Astrocyte (in vitro differentiated cells and primary cell): ENCODE measurements around the gene SLC38A1. TPM values are rescaled to one million over a fixed set of nuclear protein-coding genes. Genes with fewer than 3 reads are reported as not detected.
A peak's percentile ranks its signal among the peaks of the same experiment; 100 is the strongest.

ENCODE experiments used
- DNase-seq: peaks from one replicate; pipeline ENCODE4 v3.0.0-alpha.2; 2010; ENCODE audit warnings: low read depth
- FAIRE-seq: peaks from 2 replicates; lab custom pipeline; 2011; peaks lifted over from hg19 to GRCh38; lab: Jason Lieb, UNC
- H2AFZ ChIP-seq: 2 replicates; pipeline ENCODE4 v1.6.0; 2012; ENCODE audit warnings: low read depth, low read length, inconsistent platforms
- H3K27ac ChIP-seq: 2 replicates; pipeline ENCODE4 v1.5.1; 2011; ENCODE audit warnings: low read depth, low read length, inconsistent platforms
- H3K27me3 ChIP-seq: 2 replicates; pipeline ENCODE4 v1.6.0; 2011; ENCODE audit warnings: low read length, inconsistent platforms; ENCODE audit not compliant: insufficient read depth
- H3K36me3 ChIP-seq: 2 replicates; pipeline ENCODE4 v1.5.1; 2011; ENCODE audit warnings: low read length, inconsistent platforms; ENCODE audit not compliant: insufficient read depth
- H3K4me1 ChIP-seq: 2 replicates; pipeline ENCODE4 v1.5.1; 2011; ENCODE audit warnings: low read length, inconsistent platforms; ENCODE audit not compliant: insufficient read depth
- H3K4me2 ChIP-seq: 2 replicates; pipeline ENCODE4 v1.6.0; 2012; ENCODE audit warnings: low read length, inconsistent platforms
- H3K4me3 ChIP-seq: 2 replicates; pipeline ENCODE4 v1.5.1; 2011; ENCODE audit warnings: low read depth, mild to moderate bottlenecking, low read length, inconsistent platforms; ENCODE audit not compliant: insufficient read depth
- H3K79me2 ChIP-seq: 2 replicates; pipeline ENCODE4 v1.6.0; 2012; ENCODE audit warnings: mild to moderate bottlenecking, low read length, inconsistent platforms; ENCODE audit not compliant: insufficient read depth
- H3K9ac ChIP-seq: 2 replicates; pipeline ENCODE4 v1.6.0; 2012; ENCODE audit warnings: mild to moderate bottlenecking, low read length, inconsistent platforms
- H3K9me3 ChIP-seq: 2 replicates; pipeline ENCODE4 v1.5.1; 2012; ENCODE audit warnings: low read depth, mild to moderate bottlenecking, low read length, inconsistent platforms; ENCODE audit not compliant: insufficient read depth
- H4K20me1 ChIP-seq: 2 replicates; pipeline ENCODE4 v1.6.0; 2012; ENCODE audit warnings: low read length, inconsistent platforms; ENCODE audit not compliant: insufficient read depth
- H3K27ac Mint-ChIP-seq: one replicate; pipeline ENCODE4 v1.8.0; 2021; ENCODE audit warnings: mild to moderate bottlenecking, mixed read lengths; ENCODE audit not compliant: unreplicated experiment
- H3K27me3 Mint-ChIP-seq: one replicate; pipeline ENCODE4 v1.8.0; 2021; ENCODE audit warnings: low read depth, mixed read lengths; ENCODE audit not compliant: unreplicated experiment
- H3K36me3 Mint-ChIP-seq: one replicate; pipeline ENCODE4 v1.8.0; 2021; ENCODE audit warnings: low read depth, mixed read lengths; ENCODE audit not compliant: unreplicated experiment
- H3K4me1 Mint-ChIP-seq: one replicate; pipeline ENCODE4 v1.8.0; 2021; ENCODE audit warnings: low read depth, mixed read lengths; ENCODE audit not compliant: unreplicated experiment
- H3K4me3 Mint-ChIP-seq: one replicate; pipeline ENCODE4 v1.8.0; 2021; ENCODE audit warnings: mild to moderate bottlenecking, moderate library complexity, mixed read lengths; ENCODE audit not compliant: unreplicated experiment
- H3K9me3 Mint-ChIP-seq: one replicate; pipeline ENCODE4 v1.8.0; 2021; ENCODE audit warnings: mild to moderate bottlenecking, mixed read lengths; ENCODE audit not compliant: unreplicated experiment
- EZH2 ChIP-seq: IDR thresholded peaks from 2 replicates; pipeline ENCODE4 v1.6.1; 2012; ENCODE audit warnings: mild to moderate bottlenecking, low read length, inconsistent platforms; ENCODE audit not compliant: insufficient read depth
- total RNA-seq: library from RNA; stranded (reverse); gene quantifications from 2 replicates; pipeline ENCODE4 v1.2.1, GENCODE V29; 2021
- TF ChIP-seq, protein P1 (sequence below): IDR thresholded peaks from 2 replicates; pipeline ENCODE4 v1.5.1; 2011; ENCODE audit warnings: low read depth, mild to moderate bottlenecking, inconsistent platforms, low read length, moderate library complexity; ENCODE audit not compliant: insufficient read depth

SLC38A1 gene
- total RNA-seq, 1 donor from 2014 or later = 160 TPM

DNA sequence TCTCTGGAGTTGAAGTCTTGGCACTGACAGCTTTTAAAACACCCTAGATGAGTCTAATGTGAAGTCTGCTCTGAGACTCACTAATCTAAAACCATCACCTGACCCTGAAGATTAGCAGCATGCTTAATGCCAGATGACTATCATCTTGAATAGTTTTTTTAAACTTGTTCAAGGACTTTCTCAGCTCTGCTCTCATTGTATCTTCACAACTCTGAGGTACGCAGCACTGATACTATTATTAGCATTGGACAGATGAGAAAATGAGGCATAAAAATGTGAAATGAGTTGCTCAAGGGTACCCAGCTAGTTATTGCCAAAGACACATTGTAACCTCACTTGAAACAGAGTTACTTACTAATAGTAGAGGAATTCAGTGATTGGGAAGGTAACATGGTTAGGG lies 4.8 kb downstream of the SLC38A1 start:
- H3K4me2 ChIP-seq = peak overlapping the region; percentile 6
- DNase-seq (peak; percentile 57), FAIRE-seq (no peak)
- peaks cover 41% of the 10 kb centered on the region for H4K20me1 ChIP-seq
- H2AFZ ChIP-seq = no peak overlapping the region
- peaks cover 95% of the 10 kb centered on the region for H3K79me2 ChIP-seq
- H3K4me1 ChIP-seq = peaks cover 27% of the 10 kb centered on the region
- no peaks in the 10 kb centered on the region for H3K27me3 Mint-ChIP-seq
- no peaks in the 10 kb centered on the region for H3K9me3 ChIP-seq
- no peaks in the 10 kb centered on the region for H3K36me3 Mint-ChIP-seq
- H3K4me3 Mint-ChIP-seq = peak overlapping the region; percentile 47
- H3K9ac ChIP-seq = no peak overlapping the region
- no peaks in the 10 kb centered on the region for H3K27me3 ChIP-seq
- TF ChIP-seq, protein P1, sequence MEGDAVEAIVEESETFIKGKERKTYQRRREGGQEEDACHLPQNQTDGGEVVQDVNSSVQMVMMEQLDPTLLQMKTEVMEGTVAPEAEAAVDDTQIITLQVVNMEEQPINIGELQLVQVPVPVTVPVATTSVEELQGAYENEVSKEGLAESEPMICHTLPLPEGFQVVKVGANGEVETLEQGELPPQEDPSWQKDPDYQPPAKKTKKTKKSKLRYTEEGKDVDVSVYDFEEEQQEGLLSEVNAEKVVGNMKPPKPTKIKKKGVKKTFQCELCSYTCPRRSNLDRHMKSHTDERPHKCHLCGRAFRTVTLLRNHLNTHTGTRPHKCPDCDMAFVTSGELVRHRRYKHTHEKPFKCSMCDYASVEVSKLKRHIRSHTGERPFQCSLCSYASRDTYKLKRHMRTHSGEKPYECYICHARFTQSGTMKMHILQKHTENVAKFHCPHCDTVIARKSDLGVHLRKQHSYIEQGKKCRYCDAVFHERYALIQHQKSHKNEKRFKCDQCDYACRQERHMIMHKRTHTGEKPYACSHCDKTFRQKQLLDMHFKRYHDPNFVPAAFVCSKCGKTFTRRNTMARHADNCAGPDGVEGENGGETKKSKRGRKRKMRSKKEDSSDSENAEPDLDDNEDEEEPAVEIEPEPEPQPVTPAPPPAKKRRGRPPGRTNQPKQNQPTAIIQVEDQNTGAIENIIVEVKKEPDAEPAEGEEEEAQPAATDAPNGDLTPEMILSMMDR = no peak
- no peak for TF ChIP-seq EZH2
- H3K27ac ChIP-seq = no peak overlapping the region
- H3K9me3 Mint-ChIP-seq = no peaks in the 10 kb centered on the region
- no peaks in the 10 kb centered on the region for H3K36me3 ChIP-seq
- H3K4me1 Mint-ChIP-seq = peaks cover 15% of the 10 kb centered on the region
- H3K27ac Mint-ChIP-seq = no peak overlapping the region
- H3K4me3 ChIP-seq = no peak overlapping the region

DNA sequence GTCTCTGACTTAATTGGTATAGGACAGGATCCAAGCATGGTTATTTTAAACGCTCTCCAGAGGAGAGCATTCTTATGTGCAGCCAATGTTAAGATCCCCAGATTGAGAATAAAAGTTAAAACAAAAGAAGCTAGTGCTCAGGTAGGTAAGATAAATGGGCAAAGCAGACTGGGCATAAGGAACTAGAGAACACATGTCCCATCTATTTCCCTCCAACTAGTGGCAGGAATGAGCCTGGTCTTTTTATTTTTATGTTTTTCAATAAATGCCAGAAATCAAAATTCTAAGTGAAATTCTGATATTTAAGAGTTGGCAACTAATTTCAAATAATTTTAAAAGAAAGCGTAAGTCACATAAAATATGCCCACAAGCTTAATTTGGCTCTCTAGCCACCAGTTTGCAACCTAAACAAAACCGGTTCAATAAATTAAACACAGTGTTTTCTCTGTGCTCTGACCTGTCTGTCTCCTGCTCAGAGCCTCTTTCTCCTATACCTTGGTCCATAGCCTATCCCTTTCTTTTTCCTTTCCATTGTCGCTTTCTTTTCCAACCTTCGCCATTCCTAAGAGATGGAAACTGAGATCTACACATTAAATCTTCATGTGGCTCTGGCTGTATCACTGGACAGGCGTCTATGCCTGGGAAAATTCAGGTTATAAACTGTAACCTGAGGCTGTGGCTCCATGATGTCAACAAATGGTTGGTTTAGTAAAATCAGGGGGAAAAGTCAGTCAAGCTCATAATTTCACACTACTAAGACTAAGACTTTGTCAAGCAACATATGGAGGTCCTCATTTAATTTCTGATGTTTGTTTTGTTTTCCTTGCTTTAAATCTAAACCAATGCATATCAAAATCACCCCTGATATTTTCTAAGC lies 5.5 kb downstream of the SLC38A1 start:
- Histone ChIP-seq H3K9me3 (no peaks in the 10 kb centered on the region), H3K4me3 (no peak overlapping the region), H3K27ac (no peak overlapping the region), H3K4me1 (peaks cover 27% of the 10 kb centered on the region), H2AFZ (no peak overlapping the region), H4K20me1 (peaks cover 41% of the 10 kb centered on the region), H3K79me2 (peaks cover 99% of the 10 kb centered on the region), H3K27me3 (no peaks in the 10 kb centered on the region), H3K4me2 (peak overlapping the region; percentile 6), H3K9ac (no peak overlapping the region), H3K36me3 (no peaks in the 10 kb centered on the region)
- Mint-ChIP-seq H3K36me3 (no peaks in the 10 kb centered on the region), H3K27me3 (no peaks in the 10 kb centered on the region), H3K4me3 (peak overlapping the region; percentile 29), H3K9me3 (no peaks in the 10 kb centered on the region), H3K4me1 (peaks cover 15% of the 10 kb centered on the region), H3K27ac (no peak overlapping the region)
- no peak for TF ChIP-seq EZH2
- TF ChIP-seq, protein P1 = peak; percentile 19
- FAIRE-seq (no peak), DNase-seq (no peak)

DNA sequence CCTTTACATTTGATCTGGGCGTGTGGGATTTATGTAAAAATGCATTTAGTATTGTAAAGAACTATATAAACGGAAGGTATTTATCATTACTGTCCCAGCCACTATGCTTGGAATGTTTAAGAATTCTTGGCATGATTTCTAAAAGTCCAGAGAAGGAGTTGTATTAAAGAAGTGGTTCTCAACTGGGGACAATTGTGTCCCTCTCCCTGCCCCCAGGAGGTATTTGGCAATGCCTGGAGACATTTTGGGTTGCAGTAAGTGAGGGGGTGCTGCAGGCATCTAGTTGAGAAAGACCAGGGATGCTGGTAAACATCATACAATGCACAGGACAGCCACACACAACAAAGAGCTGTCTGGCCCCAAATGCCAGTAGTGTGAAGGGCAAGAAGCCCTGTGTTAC lies 7.2 kb downstream of the SLC38A1 start:
- peaks cover 46% of the 10 kb centered on the region for H4K20me1 ChIP-seq
- no peak for FAIRE-seq

More for the DNA sequence above, 7.2 kb downstream of the SLC38A1 start:
- Histone ChIP-seq H3K4me3 (no peak overlapping the region), H3K4me1 (peaks cover 23% of the 10 kb centered on the region), H3K36me3 (no peaks in the 10 kb centered on the region), H2AFZ (no peak overlapping the region), H3K27me3 (no peaks in the 10 kb centered on the region), H3K27ac (no peak overlapping the region), H3K4me2 (no peak overlapping the region), H3K79me2 (peaks cover 99% of the 10 kb centered on the region), H3K9me3 (no peaks in the 10 kb centered on the region), H3K9ac (no peak overlapping the region)
- TF ChIP-seq EZH2 = no peak
- TF ChIP-seq, protein P1 = no peak
- no peaks in the 10 kb centered on the region for H3K36me3 Mint-ChIP-seq
- no peak for DNase-seq
- H3K9me3 Mint-ChIP-seq = no peaks in the 10 kb centered on the region
- peak overlapping the region; percentile 34 for H3K27ac Mint-ChIP-seq
- peaks cover 17% of the 10 kb centered on the region for H3K4me1 Mint-ChIP-seq
- no peaks in the 10 kb centered on the region for H3K27me3 Mint-ChIP-seq
- no peak overlapping the region for H3K4me3 Mint-ChIP-seq
